ENCODE data around the gene CDK5.

GRCh38 chr7:151081170-151082101 is 23.7 kb upstream of the CDK5 start:
- no peak for TF ChIP-seq POLR2A (IDR thresholded peaks at IDR 0.05)
- no peak for TF ChIP-seq CTCF (IDR thresholded peaks at IDR 0.05)

All from body of pancreas (tissue), 4 donors.